Stimulated activated naive CD8-positive, alpha-beta T cell treated with anti-CD3 and anti-CD28 coated beads, Interleukin-15, amount 100 ng/mL, for 72 hours (primary cell): ENCODE results near the gene PHLDA1.
"Not testable (repeated sequence)": the region's sequence is repeated elsewhere in the genome, so short reads cannot be mapped to it uniquely, and the experiment has no call there.

ENCODE experiments used
- ATAC-seq: fragments of 150-1000 bp; cut with Tn5 transposase; 2 replicates; pipeline ENCODE4 v1.10.0; 2021; ENCODE audit warnings: mild to moderate bottlenecking, moderate library complexity
- DNase-seq, 2 donors: peaks; one replicate each; pipeline ENCODE4 v3.0.0; 2021 to 2022
- H3K27ac Mint-ChIP-seq, 2 donors: one replicate each; pipeline ENCODE4 v1.8.0; 2022; ENCODE audit warnings: mild to moderate bottlenecking in 2 of 2, mixed read lengths in 2 of 2, moderate library complexity in 2 of 2
- H3K27me3 Mint-ChIP-seq: one replicate; pipeline ENCODE4 v1.8.0; 2022; ENCODE audit warnings: mixed read lengths
- H3K4me1 Mint-ChIP-seq: one replicate; pipeline ENCODE4 v1.8.0; 2022; ENCODE audit warnings: mild to moderate bottlenecking, mixed read lengths
- H3K4me3 Mint-ChIP-seq, 2 donors: one replicate each; pipeline ENCODE4 v1.8.0; 2022; ENCODE audit warnings: mild to moderate bottlenecking in 2 of 2, mixed read lengths in 2 of 2, moderate library complexity in 1 of 2
- H3K9me3 Mint-ChIP-seq, 2 donors: one replicate each; pipeline ENCODE4 v1.8.0; 2022; ENCODE audit warnings: mixed read lengths in 2 of 2

Gene PHLDA1

DNA sequence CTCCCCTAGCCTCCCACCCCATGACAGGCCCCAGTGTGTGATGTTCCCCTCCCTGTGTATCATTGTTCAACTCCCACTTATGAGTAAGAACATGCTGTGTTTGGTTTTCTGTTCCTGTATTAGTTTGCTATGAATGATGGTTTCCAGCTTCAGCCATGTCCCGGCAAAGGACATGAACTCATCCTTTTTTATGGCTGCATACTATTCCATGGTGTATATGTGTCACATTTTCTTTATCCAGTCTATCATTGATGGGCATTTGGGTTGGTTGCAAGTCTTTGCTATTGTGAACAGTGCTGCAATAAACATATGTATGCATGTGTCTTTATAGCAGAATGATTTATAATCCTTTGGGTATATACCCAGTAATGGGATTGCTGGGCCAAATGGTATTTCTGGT, 43.9 kb downstream of the PHLDA1 start:
- H3K4me3 Mint-ChIP-seq, DNase-seq, H3K27ac Mint-ChIP-seq, ATAC-seq: not testable (repeated sequence)
- Mint-ChIP-seq H3K27me3 (peaks cover 16% of the 10 kb centered on the region), H3K9me3 (peaks cover 12 to 19% of the 10 kb centered on the region in 2 donors), H3K4me1 (peaks cover 54% of the 10 kb centered on the region)

DNA sequence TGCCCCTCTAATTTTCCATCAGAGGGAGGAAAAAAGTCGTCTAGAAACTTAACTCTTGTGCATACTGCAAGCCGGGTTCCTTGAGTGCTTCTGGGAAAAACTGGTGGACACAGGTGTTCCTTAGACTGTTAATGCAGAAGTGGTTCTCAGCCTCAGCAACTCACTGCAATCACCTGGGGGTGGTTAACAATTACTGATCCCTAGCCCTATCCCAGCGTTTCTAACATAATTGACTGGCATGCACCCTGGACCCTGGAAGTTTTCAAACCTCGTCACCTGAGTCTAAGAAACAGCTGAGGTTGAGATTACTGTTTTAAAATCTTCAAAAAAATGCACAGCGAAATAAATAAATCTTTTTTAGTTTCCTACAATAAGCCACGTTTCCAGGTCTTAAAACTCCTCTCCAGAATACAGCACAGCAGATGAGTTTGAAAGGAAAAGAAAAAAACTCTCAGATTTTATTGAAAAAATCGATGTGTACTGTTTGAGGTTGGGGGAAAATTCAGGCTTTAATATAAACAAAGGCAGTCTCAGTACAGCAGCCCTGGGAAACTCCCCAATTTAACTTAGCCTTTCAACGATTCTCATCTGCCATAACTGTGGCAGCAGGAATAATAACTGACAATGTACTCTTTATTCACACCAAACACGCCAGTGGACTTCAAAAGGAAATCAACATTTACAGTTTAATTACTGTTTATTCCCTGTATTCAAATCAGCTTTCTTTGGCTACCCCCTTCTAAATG, 45.4 kb downstream of the PHLDA1 start:
- H3K27ac Mint-ChIP-seq, result no peak overlapping the region
- H3K9me3 Mint-ChIP-seq, result peaks cover 12 to 19% of the 10 kb centered on the region in 2 donors
- ATAC-seq (no peak), DNase-seq (no peak)
- H3K27me3 Mint-ChIP-seq, result peaks cover 16% of the 10 kb centered on the region
- no peak overlapping the region for H3K4me3 Mint-ChIP-seq
- peaks cover 54% of the 10 kb centered on the region for H3K4me1 Mint-ChIP-seq

DNA sequence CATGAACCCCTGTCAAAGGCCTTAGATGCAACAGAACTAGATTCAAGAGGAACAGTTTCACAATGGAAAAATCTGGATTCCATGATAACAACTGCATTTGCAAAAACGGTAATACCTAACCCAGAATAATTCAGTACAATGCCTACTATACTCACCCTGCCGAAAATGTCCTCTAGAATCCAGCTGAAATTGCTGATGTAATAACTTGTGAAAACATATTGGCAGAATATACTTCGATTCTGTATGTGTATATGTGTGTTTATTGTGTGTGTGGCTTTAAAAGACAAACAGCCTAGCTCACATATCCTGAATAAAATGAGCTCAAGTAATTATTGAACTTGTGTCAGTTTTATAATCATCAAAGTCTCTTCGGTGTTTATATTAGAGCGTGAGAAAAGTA, 46.0 kb downstream of the PHLDA1 start:
- DNase-seq (no peak), ATAC-seq (no peak)
- Mint-ChIP-seq H3K27me3 (peaks cover 16% of the 10 kb centered on the region), H3K4me3 (no peak overlapping the region), H3K27ac (no peak overlapping the region), H3K4me1 (peaks cover 57% of the 10 kb centered on the region), H3K9me3 (peaks cover 12 to 19% of the 10 kb centered on the region in 2 donors)

DNA sequence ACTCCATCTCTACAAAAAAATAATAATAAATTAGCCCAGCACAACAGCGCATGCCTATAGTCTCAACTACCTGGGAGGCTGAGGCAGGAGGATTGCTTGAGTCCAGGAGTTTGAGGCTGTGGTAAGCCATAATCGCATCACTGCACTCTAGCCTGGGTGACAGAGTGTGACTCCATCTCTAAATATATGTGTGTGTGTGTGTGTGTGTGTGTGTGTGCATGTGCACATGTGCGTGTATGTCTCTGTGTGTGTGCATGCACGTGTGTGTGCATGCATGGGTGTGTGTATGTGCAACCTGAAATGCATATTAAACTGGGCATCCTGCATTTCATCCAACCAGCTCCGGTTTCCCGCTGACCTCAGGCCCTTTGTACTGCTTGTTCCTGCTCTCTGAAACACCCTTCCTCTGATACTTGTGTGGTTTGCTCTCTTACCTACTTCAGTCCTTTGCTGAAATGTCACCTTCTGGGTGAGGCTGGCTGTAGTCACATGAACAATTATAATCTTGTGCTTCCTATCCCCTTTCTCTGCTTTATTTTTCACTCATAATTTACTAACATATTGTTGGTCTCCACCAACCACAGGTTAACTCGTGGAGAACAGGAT, 46.9 kb downstream of the PHLDA1 start:
- H3K27ac Mint-ChIP-seq, result no peak overlapping the region
- peaks cover 64% of the 10 kb centered on the region for H3K4me1 Mint-ChIP-seq
- peaks cover 12 to 16% of the 10 kb centered on the region in 2 donors for H3K9me3 Mint-ChIP-seq
- peak; percentile 64 for ATAC-seq
- no peak for DNase-seq
- peaks cover 13% of the 10 kb centered on the region for H3K27me3 Mint-ChIP-seq
- H3K4me3 Mint-ChIP-seq, result no peak overlapping the region

DNA sequence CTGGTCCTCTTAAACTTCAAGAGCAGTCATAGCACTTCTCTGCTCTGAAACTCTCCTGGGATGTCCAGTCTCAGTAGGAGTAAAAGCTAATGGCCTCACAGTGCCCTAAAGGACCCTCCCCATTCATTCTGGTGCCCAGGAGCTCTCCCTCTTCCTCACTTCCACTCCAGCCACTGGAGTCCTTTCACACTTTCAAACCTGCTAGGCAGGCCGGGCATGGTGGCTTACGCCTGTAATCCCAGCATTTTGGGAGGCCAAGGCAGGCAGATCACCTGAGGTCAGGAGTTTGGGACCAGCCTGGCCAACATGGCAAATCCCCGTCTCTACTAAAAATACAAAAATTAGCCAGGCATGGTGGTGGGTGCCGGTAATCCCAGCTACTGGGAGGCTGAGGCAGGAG, 47.7 kb downstream of the PHLDA1 start:
- H3K4me1 Mint-ChIP-seq, result peaks cover 72% of the 10 kb centered on the region
- H3K27ac Mint-ChIP-seq, result peak overlapping the region; percentile 66 to 74
- not testable (repeated sequence) for H3K4me3 Mint-ChIP-seq, H3K27me3 Mint-ChIP-seq, H3K9me3 Mint-ChIP-seq, ATAC-seq, DNase-seq

DNA sequence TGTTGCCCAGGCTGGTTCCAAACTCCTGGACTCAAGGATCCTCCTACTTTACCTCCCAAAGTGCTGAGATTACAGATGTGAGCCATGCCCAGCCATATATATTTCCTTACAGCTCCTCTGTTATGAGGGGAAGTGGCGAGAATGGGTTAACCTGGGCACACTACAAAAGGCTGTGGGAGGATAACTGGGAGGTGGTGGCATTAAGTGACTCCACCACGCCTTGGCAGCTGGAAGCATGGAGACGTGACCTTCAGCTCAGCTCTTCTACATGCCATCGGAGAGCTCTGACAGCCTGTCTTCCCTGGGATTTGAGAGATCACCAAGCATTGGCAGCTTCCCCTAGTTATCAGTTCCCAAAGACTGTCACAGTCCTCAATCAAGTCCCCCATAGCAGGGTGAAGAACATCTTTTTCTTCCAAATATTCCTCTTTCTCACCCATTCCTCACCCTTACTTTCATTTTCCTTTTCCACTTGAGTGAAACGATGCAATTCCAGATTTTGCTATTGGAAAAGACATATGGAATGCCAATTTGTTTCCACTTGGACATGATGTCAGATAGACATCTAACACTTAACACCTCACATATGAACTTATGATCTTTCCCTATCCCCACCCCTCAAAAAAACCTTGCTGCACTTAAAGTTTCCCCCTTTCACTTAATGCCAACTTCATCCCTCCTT, 48.5 kb downstream of the PHLDA1 start:
- ATAC-seq (no peak), DNase-seq (no peak)
- Mint-ChIP-seq H3K27ac (no peak overlapping the region), H3K4me1 (peaks cover 79% of the 10 kb centered on the region), H3K4me3 (no peak overlapping the region), H3K27me3 (no peaks in the 10 kb centered on the region), H3K9me3 (peaks cover under 1 to 2% of the 10 kb centered on the region in 2 donors)

DNA sequence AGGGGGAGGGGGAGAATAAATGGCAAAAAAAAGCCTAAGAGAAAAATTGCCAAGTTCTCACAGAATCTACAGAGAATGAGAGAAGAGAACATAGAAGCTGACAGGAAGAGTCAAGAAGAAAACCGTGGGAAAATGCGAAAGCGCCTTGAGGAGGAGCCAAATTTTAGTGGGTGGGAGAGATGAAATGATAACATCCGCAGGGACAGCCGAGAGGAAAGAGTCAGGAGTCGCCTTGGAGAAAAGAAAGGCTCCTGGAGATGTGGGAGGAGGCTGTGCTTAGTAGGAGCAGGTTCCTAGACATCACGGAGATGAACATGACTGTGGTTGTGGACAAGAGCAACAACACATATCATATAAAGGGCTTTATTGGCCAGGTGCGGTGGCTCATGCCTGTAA, 49.4 kb downstream of the PHLDA1 start:
- no peaks in the 10 kb centered on the region for H3K27me3 Mint-ChIP-seq
- peaks cover 89% of the 10 kb centered on the region for H3K4me1 Mint-ChIP-seq
- ATAC-seq (no peak), DNase-seq (no peak)
- no peak overlapping the region for H3K4me3 Mint-ChIP-seq
- no peak overlapping the region for H3K27ac Mint-ChIP-seq
- no peaks in the 10 kb centered on the region for H3K9me3 Mint-ChIP-seq

DNA sequence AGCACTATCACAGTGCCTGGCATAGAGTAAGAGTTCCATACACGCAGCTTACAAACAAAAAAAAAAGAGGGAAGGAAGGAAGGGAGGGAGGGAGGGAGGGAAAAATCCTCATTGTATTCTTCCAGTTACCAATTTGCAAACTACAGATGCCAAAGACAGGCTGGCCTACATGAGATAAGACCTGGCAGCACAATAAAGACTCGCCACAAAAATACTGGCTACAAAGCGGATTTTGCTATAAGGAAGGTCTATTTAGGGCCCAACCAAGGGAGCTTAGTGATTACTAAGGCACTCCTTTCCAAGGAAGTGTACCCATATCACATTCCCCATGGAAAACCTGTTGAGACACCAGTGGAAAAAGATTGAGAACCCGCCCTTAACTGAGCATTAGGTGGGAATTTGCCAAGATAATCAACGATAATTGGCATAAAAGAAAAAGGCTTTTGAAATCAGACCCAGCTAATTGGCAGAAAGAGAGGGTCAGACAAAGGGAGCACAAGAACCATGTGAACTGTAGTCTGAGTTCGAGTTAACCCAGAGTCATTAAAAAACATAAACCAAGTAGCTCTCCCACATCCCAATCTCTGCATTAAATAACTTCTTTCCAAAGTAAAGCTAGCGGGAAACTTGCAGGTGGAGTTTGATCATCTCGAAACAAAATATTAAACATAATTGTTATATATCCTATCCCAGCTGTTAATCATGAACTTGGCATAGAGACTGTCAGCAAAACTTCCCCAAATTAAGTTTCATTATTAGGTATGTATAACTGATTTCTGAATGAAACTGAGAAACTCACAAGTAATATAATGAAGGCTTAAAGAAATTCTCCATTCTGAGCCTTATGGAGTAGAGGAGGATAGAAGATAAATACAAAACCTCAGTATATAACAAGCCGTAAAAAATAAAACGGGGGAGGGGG, 50.1 kb downstream of the PHLDA1 start:
- no peak for ATAC-seq
- Mint-ChIP-seq H3K27me3 (no peaks in the 10 kb centered on the region), H3K4me1 (peaks cover 92% of the 10 kb centered on the region), H3K27ac (peak overlapping the region in 1 of 2 donors; percentile 8), H3K9me3 (no peaks in the 10 kb centered on the region), H3K4me3 (no peak overlapping the region)
- DNase-seq, result no peak

DNA sequence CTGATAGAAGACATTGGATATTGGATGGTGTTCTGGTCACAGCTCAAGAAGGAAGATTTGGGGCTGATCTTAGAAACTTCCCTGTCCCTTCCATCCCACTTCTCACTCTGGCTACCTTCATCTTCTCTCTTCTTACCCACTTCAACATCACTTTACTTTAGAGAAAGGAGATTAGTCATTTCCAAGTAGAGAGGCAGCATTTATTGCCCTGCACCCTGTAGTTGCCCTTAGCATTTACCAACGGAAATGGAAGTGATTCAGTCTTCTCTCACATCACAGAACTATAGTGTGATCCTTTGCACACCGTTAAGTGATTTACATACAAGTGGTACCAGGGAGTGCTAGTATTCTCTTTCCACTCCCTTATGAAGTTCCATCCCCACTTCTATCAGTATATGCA, 52.4 kb downstream of the PHLDA1 start:
- ATAC-seq, result peak; percentile 86
- Mint-ChIP-seq H3K4me1 (peaks cover 90% of the 10 kb centered on the region), H3K9me3 (no peaks in the 10 kb centered on the region), H3K27me3 (no peaks in the 10 kb centered on the region), H3K27ac (peak overlapping the region; percentile 95 to 99), H3K4me3 (peak overlapping the region; percentile 62 to 81)
- peak; percentile 33 to 55 for DNase-seq

DNA sequence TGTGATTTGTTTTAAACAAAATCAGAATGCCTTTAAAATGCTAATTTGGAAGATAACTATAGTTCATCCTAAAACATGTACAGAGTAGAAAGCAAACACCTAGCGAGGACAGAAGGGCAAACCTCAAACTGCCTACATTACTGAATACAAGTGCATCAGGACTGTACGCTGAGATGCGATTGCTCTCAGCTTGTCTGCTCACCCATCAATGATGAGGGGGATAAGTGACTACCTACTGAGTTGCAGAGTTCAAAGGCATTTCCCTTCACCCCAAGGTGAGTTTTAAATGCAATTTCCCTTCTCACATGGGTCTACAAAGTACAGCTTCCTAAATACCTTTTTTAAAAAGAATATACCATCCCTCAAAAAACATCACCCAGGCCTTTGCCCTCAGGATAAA, 52.9 kb downstream of the PHLDA1 start:
- H3K27ac Mint-ChIP-seq, result peak overlapping the region; percentile 95 to 99
- no peaks in the 10 kb centered on the region for H3K9me3 Mint-ChIP-seq
- H3K27me3 Mint-ChIP-seq, result no peaks in the 10 kb centered on the region
- DNase-seq (peak; percentile 26 to 32), ATAC-seq (peak; percentile 47)
- H3K4me3 Mint-ChIP-seq, result peak overlapping the region; percentile 62 to 81
- peaks cover 87% of the 10 kb centered on the region for H3K4me1 Mint-ChIP-seq

DNA sequence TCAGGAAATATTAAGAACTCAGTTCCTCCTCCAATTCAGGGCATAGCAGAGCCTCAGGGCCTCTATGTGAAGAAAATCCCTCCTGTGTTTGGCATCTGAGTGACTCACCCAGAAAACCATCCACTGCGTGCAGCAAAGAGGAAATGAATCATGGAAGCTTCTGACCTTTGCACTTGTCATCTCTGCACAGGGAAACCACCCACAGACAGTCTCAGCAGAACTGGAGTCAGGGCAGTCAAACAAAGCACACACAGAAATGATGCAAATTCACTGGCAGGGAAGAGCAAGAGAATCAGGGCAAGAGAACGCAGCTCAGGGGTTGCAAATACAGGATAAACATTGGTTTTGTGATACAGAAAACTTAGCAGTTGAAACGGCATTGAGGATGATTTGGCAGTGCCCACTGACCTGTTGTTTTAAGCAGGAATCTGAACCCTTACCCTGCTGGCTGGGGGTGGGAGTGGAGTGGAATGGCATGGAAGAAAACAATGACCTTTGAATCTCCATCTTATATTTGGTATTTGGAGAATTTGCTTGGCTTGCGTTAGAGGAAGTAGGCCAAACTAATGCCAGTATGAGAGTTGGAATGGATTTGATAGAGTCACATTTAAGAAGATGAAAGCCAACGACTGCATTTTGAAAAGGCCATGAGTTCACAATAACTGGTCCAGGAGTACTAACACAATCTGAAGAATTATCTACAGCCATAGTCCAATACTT, 53.5 kb downstream of the PHLDA1 start:
- peak; percentile 95 for ATAC-seq
- Mint-ChIP-seq H3K4me3 (peak overlapping the region; percentile 62 to 73), H3K4me1 (peaks cover 86% of the 10 kb centered on the region), H3K27ac (peak overlapping the region; percentile 95 to 99), H3K9me3 (no peaks in the 10 kb centered on the region), H3K27me3 (no peaks in the 10 kb centered on the region)
- peak; percentile 79 to 90 for DNase-seq

DNA sequence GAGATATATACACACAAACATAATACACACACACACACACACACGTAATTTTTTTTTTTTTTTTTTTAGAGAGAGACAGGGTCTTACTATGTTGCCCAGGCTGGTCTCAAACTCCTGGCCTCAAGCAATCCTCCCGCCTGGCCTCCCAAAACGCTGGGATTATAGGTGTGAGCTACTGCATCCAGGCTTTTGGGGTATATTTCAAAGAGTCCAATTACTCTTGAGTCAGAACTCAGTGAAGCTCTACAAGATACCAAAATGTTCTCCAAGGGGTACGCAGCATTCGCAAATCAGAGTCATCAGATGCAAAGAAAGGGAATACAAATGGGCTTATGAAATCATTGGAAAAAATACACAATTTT, 54.0 kb downstream of the PHLDA1 start:
- H3K9me3 Mint-ChIP-seq, result no peaks in the 10 kb centered on the region
- ATAC-seq (peak; percentile 22), DNase-seq (no peak)
- no peaks in the 10 kb centered on the region for H3K27me3 Mint-ChIP-seq
- peaks cover 84% of the 10 kb centered on the region for H3K4me1 Mint-ChIP-seq
- peak overlapping the region; percentile 62 to 73 for H3K4me3 Mint-ChIP-seq
- peak overlapping the region; percentile 95 to 99 for H3K27ac Mint-ChIP-seq

DNA sequence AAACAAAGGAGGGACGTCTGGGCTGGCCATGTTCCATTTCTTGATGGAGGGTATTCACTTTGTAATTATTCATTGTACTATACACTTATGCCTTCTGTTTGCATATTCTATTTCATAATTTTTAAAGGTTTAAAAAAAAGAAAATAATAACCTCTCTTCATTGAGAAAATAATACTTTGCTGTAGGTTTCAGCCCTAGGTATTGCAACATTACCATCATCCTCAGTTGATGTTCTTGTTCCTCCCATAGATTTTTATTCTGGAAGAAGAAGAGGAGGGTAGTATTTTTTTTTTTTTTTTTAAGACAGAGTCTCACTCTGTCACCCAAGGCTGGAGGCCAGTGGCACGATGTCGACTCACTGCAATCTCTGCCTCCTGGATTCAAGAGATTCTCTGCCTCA, 54.7 kb downstream of the PHLDA1 start:
- ATAC-seq, result no peak
- H3K27ac Mint-ChIP-seq, result peak overlapping the region; percentile 95 to 99
- H3K4me3 Mint-ChIP-seq, result peak overlapping the region in 1 of 2 donors; percentile 62
- no peak for DNase-seq
- peaks cover 0 to 5% of the 10 kb centered on the region in 2 donors for H3K9me3 Mint-ChIP-seq
- H3K27me3 Mint-ChIP-seq, result no peaks in the 10 kb centered on the region
- H3K4me1 Mint-ChIP-seq, result peaks cover 78% of the 10 kb centered on the region

DNA sequence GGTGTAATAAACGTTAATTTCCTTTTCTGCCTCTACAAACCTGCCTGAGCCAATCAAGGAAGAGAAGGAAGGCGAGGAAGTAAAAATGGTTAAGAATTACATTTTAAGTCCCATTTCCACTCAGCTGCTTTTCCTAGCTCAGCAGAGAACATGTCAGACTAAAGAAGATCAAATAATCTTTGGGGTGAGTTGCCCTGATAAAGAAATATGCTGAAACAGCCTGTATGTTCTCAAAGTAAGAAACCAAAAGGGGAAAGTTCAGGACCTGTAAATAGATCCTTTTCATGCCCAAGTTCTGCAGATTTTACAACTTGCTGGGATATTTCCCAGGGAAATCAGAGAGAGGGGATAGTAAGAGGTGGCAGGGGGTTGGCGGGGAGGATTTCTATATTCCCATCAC, 55.5 kb downstream of the PHLDA1 start:
- no peak for ATAC-seq
- H3K27ac Mint-ChIP-seq, result peak overlapping the region; percentile 13 to 78
- no peaks in the 10 kb centered on the region for H3K27me3 Mint-ChIP-seq
- no peak for DNase-seq
- H3K4me1 Mint-ChIP-seq, result peaks cover 70% of the 10 kb centered on the region
- H3K4me3 Mint-ChIP-seq, result no peak overlapping the region
- H3K9me3 Mint-ChIP-seq, result peaks cover 5 to 13% of the 10 kb centered on the region in 2 donors

DNA sequence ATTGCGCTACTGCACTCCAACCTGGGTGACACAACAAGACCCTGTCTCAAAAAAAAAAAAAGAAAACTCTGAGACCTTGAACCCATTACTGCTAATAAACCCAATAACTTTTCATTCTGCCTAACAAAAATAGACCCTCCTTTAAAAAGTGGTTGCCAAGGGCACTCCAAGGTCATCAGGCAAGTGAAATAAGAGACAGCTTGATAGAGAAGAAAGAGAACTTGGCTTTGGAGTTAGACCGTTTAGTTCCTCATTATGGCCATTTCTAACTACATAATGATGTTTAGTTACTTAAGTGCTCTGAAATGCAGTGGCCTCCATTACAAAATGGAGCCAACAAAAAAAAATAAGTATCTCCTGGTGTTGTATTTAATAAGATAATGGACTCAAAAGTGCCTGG, 55.9 kb downstream of the PHLDA1 start:
- no peak overlapping the region for H3K4me3 Mint-ChIP-seq
- peak overlapping the region; percentile 70 to 78 for H3K27ac Mint-ChIP-seq
- H3K27me3 Mint-ChIP-seq, result no peaks in the 10 kb centered on the region

More for the DNA sequence above, 55.9 kb downstream of the PHLDA1 start:
- H3K9me3 Mint-ChIP-seq, result peaks cover 5 to 14% of the 10 kb centered on the region in 2 donors
- DNase-seq, result no peak
- ATAC-seq, result no peak
- H3K4me1 Mint-ChIP-seq, result peaks cover 66% of the 10 kb centered on the region
